Germinal center (tissue), 1 donor: ENCODE results near the gene M1AP.
"Not testable (repeated sequence)": the region's sequence is repeated elsewhere in the genome, so short reads cannot be mapped to it uniquely, and the experiment has no call there.

Source experiments
- DNase-seq: peaks from one replicate; pipeline ENCODE4 v3.0.0; 2012; ENCODE audit warnings: mixed read lengths, low spot score

M1AP gene

GRCh38 chr2:74566076-74566753 lies 81.9 kb downstream of the M1AP start:
- DNase-seq, result no peak

- DNase-seq, result no peak
These were observed 83.9 kb downstream of the M1AP start for GRCh38 chr2:74564222-74564621.

- DNase-seq, result no peak
These were observed 85.9 kb downstream of the M1AP start for GRCh38 chr2:74562126-74562775.

- not testable (repeated sequence) for DNase-seq
These were observed 87.1 kb downstream of the M1AP start for GRCh38 chr2:74561022-74561421.

- no peak for DNase-seq
These were observed 87.5 kb downstream of the M1AP start for GRCh38 chr2:74560591-74560990.

GRCh38 chr2:74559912-74560311 lies 88.2 kb downstream of the M1AP start:
- DNase-seq, result no peak

GRCh38 chr2:74558284-74559230 lies 89.6 kb downstream of the M1AP start:
- DNase-seq, result no peak

- no peak for DNase-seq
These were observed 91.2 kb downstream of the M1AP start for GRCh38 chr2:74556831-74557370.

GRCh38 chr2:74556159-74556558 lies 92.0 kb downstream of the M1AP start:
- DNase-seq, result no peak

- no peak for DNase-seq
These were observed 92.5 kb downstream of the M1AP start for GRCh38 chr2:74555610-74556103.

GRCh38 chr2:74554820-74555531 lies 93.2 kb downstream of the M1AP start:
- peak; percentile 64 for DNase-seq

GRCh38 chr2:74553892-74554819 lies 94.0 kb downstream of the M1AP start, which contains the start of the genes DOK1 and LOXL3:
TSS of gene DOK1 (plus strand) at chr2:74554720. CDS start at chr2:74554755, 35 bp downstream.
TSS of gene LOXL3 (minus strand) at chr2:74553942. CDS start at chr2:74552634, 1,308 bp downstream.
- peak; percentile 90 for DNase-seq

- DNase-seq, result no peak
These were observed 95.0 kb downstream of the M1AP start for GRCh38 chr2:74552914-74553811.

- DNase-seq, result no peak
These were observed 95.9 kb downstream of the M1AP start for GRCh38 chr2:74551942-74552913.

- DNase-seq, result no peak
These were observed 96.6 kb downstream of the M1AP start for GRCh38 chr2:74551530-74551929.

GRCh38 chr2:74550231-74550630 lies 97.9 kb downstream of the M1AP start:
- no peak for DNase-seq

GRCh38 chr2:74548900-74549826 lies 99.0 kb downstream of the M1AP start:
- peak; percentile 48 for DNase-seq
